ENCODE results near the gene GRIA4. TPM values are rescaled to one million over a fixed set of nuclear protein-coding genes. Genes with fewer than 3 reads are reported as not detected.

GRIA4 gene
- total and polyA plus RNA-seq, 2 donors (not counting 1 experiment from before 2014, with no cell fraction given) = 0.15 to 0.50 TPM

DNA sequence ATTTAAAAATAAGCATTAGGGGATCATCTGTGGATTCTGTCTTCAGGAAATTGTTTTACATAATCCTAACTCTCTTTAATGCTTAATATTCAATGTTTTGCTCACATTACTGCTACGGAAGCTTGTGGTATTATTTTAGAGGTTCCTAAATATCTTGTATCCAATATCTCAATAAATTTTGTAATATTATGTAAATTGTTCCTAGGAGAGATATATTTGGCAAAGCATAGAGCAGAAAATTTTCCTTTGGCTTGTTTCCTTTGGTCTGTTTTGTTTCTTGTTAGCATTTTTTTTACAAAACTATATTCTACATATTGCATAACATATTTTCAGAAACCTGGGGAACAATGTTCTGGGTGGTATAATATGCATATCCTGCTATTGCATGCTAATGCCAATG, 144.8 kb downstream of the GRIA4 start:
- TF ChIP-seq, protein P1, sequence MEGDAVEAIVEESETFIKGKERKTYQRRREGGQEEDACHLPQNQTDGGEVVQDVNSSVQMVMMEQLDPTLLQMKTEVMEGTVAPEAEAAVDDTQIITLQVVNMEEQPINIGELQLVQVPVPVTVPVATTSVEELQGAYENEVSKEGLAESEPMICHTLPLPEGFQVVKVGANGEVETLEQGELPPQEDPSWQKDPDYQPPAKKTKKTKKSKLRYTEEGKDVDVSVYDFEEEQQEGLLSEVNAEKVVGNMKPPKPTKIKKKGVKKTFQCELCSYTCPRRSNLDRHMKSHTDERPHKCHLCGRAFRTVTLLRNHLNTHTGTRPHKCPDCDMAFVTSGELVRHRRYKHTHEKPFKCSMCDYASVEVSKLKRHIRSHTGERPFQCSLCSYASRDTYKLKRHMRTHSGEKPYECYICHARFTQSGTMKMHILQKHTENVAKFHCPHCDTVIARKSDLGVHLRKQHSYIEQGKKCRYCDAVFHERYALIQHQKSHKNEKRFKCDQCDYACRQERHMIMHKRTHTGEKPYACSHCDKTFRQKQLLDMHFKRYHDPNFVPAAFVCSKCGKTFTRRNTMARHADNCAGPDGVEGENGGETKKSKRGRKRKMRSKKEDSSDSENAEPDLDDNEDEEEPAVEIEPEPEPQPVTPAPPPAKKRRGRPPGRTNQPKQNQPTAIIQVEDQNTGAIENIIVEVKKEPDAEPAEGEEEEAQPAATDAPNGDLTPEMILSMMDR (conservative IDR thresholded peaks at IDR 0.05 in 1 of 2, IDR thresholded peaks at IDR 0.05 in 1 of 2; ENCODE audit: low read depth in 1 of 2, low read length in 2 of 2) = no peak
- no peak for TF ChIP-seq EZH2 (IDR thresholded peaks at IDR 0.05; ENCODE audit: low read length, missing control alignments)
- no peaks in the 10 kb centered on the region for H3K4me1 ChIP-seq (ENCODE audit: control insufficient read depth, extremely low read depth, insufficient read depth, low read length)
- H3K27ac ChIP-seq (ENCODE audit: insufficient read depth, low read length) = no peak overlapping the region
- no peak overlapping the region for H3K4me2 ChIP-seq (ENCODE audit: extremely low read depth, insufficient read depth, low read length)
- H4K20me1 ChIP-seq (ENCODE audit: control insufficient read depth, extremely low read depth, insufficient read depth, low read length) = no peaks in the 10 kb centered on the region
- no peak overlapping the region for H3K4me3 ChIP-seq (replicated peaks in 1 of 4; ENCODE audit: control extremely low read depth in 1 of 4, insufficient read depth in 1 of 4, low read depth in 3 of 4, low read length in 4 of 4)
- H3K36me3 ChIP-seq (ENCODE audit: control insufficient read depth, insufficient read depth, low read length) = no peaks in the 10 kb centered on the region
- no peak overlapping the region for H2AFZ ChIP-seq (ENCODE audit: low read length)
- H3K9me3 ChIP-seq (ENCODE audit: control insufficient read depth, insufficient read depth, low read depth, low read length) = no peaks in the 10 kb centered on the region
- no peak for DNase-seq (ENCODE audit: low read depth in 2 of 2)
- H3K9ac ChIP-seq (ENCODE audit: insufficient read depth, low read length) = no peak overlapping the region
- no peaks in the 10 kb centered on the region for H3K27me3 ChIP-seq (ENCODE audit: control insufficient read depth, insufficient read depth, low read length)
- H3K79me2 ChIP-seq (ENCODE audit: control insufficient read depth, insufficient read depth, low read length) = no peaks in the 10 kb centered on the region

- Histone ChIP-seq H3K4me1 (ENCODE audit: control insufficient read depth, extremely low read depth, insufficient read depth, low read length) (no peaks in the 10 kb centered on the region), H3K4me2 (ENCODE audit: extremely low read depth, insufficient read depth, low read length) (no peak overlapping the region), H3K9me3 (ENCODE audit: control insufficient read depth, insufficient read depth, low read depth, low read length) (no peaks in the 10 kb centered on the region), H3K27ac (ENCODE audit: insufficient read depth, low read length) (no peak overlapping the region), H4K20me1 (ENCODE audit: control insufficient read depth, extremely low read depth, insufficient read depth, low read length) (no peaks in the 10 kb centered on the region), H3K4me3 (replicated peaks in 1 of 4; ENCODE audit: control extremely low read depth in 1 of 4, insufficient read depth in 1 of 4, low read depth in 3 of 4, low read length in 4 of 4) (no peak overlapping the region), H3K79me2 (ENCODE audit: control insufficient read depth, insufficient read depth, low read length) (no peaks in the 10 kb centered on the region), H3K9ac (ENCODE audit: insufficient read depth, low read length) (no peak overlapping the region), H2AFZ (ENCODE audit: low read length) (no peak overlapping the region), H3K36me3 (ENCODE audit: control insufficient read depth, insufficient read depth, low read length) (no peaks in the 10 kb centered on the region), H3K27me3 (ENCODE audit: control insufficient read depth, insufficient read depth, low read length) (no peaks in the 10 kb centered on the region)
- no peak for DNase-seq (ENCODE audit: low read depth in 2 of 2)
- TF ChIP-seq, protein P1 (conservative IDR thresholded peaks at IDR 0.05 in 1 of 2, IDR thresholded peaks at IDR 0.05 in 1 of 2; ENCODE audit: low read depth in 1 of 2, low read length in 2 of 2) = no peak
- TF ChIP-seq EZH2 (IDR thresholded peaks at IDR 0.05; ENCODE audit: low read length, missing control alignments) = no peak
Observed at GRCh38 chr11:105757107-105757506, 147.2 kb downstream of the GRIA4 start.

DNA sequence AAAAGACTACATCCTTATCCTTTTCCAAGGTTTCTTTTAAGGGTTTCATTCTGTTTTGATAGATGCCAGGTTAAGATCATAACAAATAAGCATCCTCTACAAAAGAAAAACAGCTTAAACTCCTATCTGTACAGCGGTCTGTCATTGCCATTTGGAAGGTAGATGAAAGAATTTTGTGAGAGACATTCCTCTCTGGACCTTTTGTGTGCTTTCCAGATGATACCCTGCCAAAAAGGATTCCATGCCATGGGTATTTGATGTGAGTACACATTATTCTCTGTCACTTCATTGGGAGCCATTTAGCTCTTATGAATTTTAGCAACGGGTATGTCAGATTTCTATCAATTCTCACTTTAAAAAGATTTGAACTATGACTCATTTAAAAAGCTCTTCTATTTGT, 153.7 kb downstream of the GRIA4 start:
- H3K9ac ChIP-seq (ENCODE audit: insufficient read depth, low read length) = no peak overlapping the region
- H3K4me3 ChIP-seq (replicated peaks in 1 of 4; ENCODE audit: control extremely low read depth in 1 of 4, insufficient read depth in 1 of 4, low read depth in 3 of 4, low read length in 4 of 4) = no peak overlapping the region
- no peaks in the 10 kb centered on the region for H3K9me3 ChIP-seq (ENCODE audit: control insufficient read depth, insufficient read depth, low read depth, low read length)
- no peaks in the 10 kb centered on the region for H3K27me3 ChIP-seq (ENCODE audit: control insufficient read depth, insufficient read depth, low read length)
- H3K4me2 ChIP-seq (ENCODE audit: extremely low read depth, insufficient read depth, low read length) = no peak overlapping the region
- H2AFZ ChIP-seq (ENCODE audit: low read length) = no peak overlapping the region
- no peaks in the 10 kb centered on the region for H3K4me1 ChIP-seq (ENCODE audit: control insufficient read depth, extremely low read depth, insufficient read depth, low read length)
- no peaks in the 10 kb centered on the region for H3K79me2 ChIP-seq (ENCODE audit: control insufficient read depth, insufficient read depth, low read length)
- no peaks in the 10 kb centered on the region for H4K20me1 ChIP-seq (ENCODE audit: control insufficient read depth, extremely low read depth, insufficient read depth, low read length)
- TF ChIP-seq, protein P1 (conservative IDR thresholded peaks at IDR 0.05 in 1 of 2, IDR thresholded peaks at IDR 0.05 in 1 of 2; ENCODE audit: low read depth in 1 of 2, low read length in 2 of 2) = no peak
- TF ChIP-seq EZH2 (IDR thresholded peaks at IDR 0.05; ENCODE audit: low read length, missing control alignments) = no peak
- no peak overlapping the region for H3K27ac ChIP-seq (ENCODE audit: insufficient read depth, low read length)
- no peak for DNase-seq (ENCODE audit: low read depth in 2 of 2)
- H3K36me3 ChIP-seq (ENCODE audit: control insufficient read depth, insufficient read depth, low read length) = no peaks in the 10 kb centered on the region

Data from fibroblast of lung (primary cell).